ENCODE data around the gene DRAXIN. TPM values are rescaled to one million over a fixed set of nuclear protein-coding genes. Genes with fewer than 3 reads are reported as not detected.

The DRAXIN gene
- total and polyA plus RNA-seq, 12 donors, result under 0.01 to 0.08 (median 0.06) TPM; not detected in 7

GRCh38 chr1:11703357-11704193 is 12.1 kb downstream of the DRAXIN start:
- H3K27ac ChIP-seq, result no peak overlapping the region
- H3K9me3 ChIP-seq (replicated peaks in 1 of 3), result no peaks in the 10 kb centered on the region
- H3K27me3 ChIP-seq, result peaks cover 5% of the 10 kb centered on the region
- no peak for TF ChIP-seq POLR2A (IDR thresholded peaks at IDR 0.05)
- no peak for TF ChIP-seq CTCF (IDR thresholded peaks at IDR 0.05)
- H3K4me3 ChIP-seq, result no peak overlapping the region
- DNase-seq, result no peak
- WGBS, 4 donors, result 69 to 84% (median 76%) methylated on average over 4 to 8 of the region's 8 CpGs
- intact Hi-C loops (cut with DNase I), result no loop called here
- H3K4me1 ChIP-seq (replicated peaks in 1 of 2), result peaks cover 0 to 7% of the 10 kb centered on the region in 2 donors
- H3K36me3 ChIP-seq (replicated peaks in 1 of 2), result no peaks in the 10 kb centered on the region

DNA sequence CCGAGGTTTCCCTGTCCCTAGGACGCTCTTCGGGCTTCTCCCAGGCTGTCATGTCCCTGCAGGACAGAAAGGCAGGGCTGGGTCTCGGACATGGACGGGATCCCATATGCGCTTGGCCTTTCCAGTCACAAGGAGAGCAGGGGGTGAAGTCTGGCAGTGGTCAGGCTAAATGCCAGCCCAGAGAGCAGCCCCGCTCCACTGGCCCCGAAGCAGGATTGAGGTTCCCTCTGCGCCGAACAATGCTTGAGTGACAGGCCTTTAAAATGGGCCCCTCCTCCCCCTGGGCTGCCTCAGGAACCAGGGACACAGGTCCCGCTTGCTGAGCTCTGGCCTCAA is 12.7 kb downstream of the DRAXIN start:
- no peak for DNase-seq
- no peaks in the 10 kb centered on the region for H3K9me3 ChIP-seq (replicated peaks in 1 of 3)
- no peak overlapping the region for H3K27ac ChIP-seq
- peaks cover 5% of the 10 kb centered on the region for H3K27me3 ChIP-seq
- 71 to 80% (median 76%) methylated on average over 6 to 11 of the region's 11 CpGs for WGBS, 4 donors
- H3K4me1 ChIP-seq (replicated peaks in 1 of 2), result peaks cover 0 to 7% of the 10 kb centered on the region in 2 donors
- H3K4me3 ChIP-seq, result no peak overlapping the region
- TF ChIP-seq POLR2A (IDR thresholded peaks at IDR 0.05) (no peak), CTCF (IDR thresholded peaks at IDR 0.05) (no peak)
- intact Hi-C loops (cut with DNase I), result no loop called here
- no peaks in the 10 kb centered on the region for H3K36me3 ChIP-seq (replicated peaks in 1 of 2)

- no peak for DNase-seq
- intact Hi-C loops (cut with DNase I), result no loop called here
- TF ChIP-seq CTCF (IDR thresholded peaks at IDR 0.05), result no peak
- TF ChIP-seq POLR2A (IDR thresholded peaks at IDR 0.05), result no peak
- Histone ChIP-seq H3K27me3 (peaks cover 5% of the 10 kb centered on the region), H3K9me3 (replicated peaks in 1 of 3) (no peaks in the 10 kb centered on the region), H3K4me1 (replicated peaks in 1 of 2) (peaks cover 0 to 7% of the 10 kb centered on the region in 2 donors), H3K27ac (no peak overlapping the region), H3K4me3 (no peak overlapping the region), H3K36me3 (replicated peaks in 1 of 2) (no peaks in the 10 kb centered on the region)
- WGBS, 4 donors, result 68 to 79% (median 73%) methylated on average over 4 to 22 of the region's 22 CpGs
These were observed 13.4 kb downstream of the DRAXIN start for GRCh38 chr1:11704691-11705475.

DNA sequence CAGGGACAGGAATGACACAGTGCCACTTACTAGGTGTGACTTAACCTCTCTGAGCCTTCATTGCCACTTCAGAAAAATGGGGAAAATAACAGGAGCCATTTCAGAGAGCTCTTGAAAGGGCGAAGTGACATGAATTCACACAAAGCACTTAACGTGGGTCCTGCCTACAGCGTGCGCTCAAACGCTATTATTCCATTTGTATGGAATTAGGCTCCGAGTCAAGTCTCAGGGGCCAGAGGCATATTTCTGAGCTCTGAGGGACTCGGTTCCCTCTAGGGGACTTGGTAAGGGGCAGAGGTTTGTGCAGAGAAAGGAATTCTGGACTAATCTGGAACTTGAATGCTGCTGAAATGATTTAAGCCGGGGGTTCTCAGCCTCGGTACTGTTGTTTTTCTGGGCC is 14.1 kb downstream of the DRAXIN start:
- Histone ChIP-seq H3K9me3 (replicated peaks in 1 of 3) (no peaks in the 10 kb centered on the region), H3K27ac (no peak overlapping the region), H3K27me3 (peaks cover 5% of the 10 kb centered on the region), H3K4me1 (replicated peaks in 1 of 2) (peaks cover 0 to 7% of the 10 kb centered on the region in 2 donors), H3K4me3 (no peak overlapping the region), H3K36me3 (replicated peaks in 1 of 2) (no peaks in the 10 kb centered on the region)
- no peak for DNase-seq
- intact Hi-C loops (cut with DNase I), result no loop called here
- TF ChIP-seq CTCF (IDR thresholded peaks at IDR 0.05) (no peak), POLR2A (IDR thresholded peaks at IDR 0.05) (no peak)
- 81 to 86% (median 81%) methylated on average over 9 of the region's 9 CpGs for WGBS, 4 donors
